ENCODE measurements around the gene CDH4.

DNA sequence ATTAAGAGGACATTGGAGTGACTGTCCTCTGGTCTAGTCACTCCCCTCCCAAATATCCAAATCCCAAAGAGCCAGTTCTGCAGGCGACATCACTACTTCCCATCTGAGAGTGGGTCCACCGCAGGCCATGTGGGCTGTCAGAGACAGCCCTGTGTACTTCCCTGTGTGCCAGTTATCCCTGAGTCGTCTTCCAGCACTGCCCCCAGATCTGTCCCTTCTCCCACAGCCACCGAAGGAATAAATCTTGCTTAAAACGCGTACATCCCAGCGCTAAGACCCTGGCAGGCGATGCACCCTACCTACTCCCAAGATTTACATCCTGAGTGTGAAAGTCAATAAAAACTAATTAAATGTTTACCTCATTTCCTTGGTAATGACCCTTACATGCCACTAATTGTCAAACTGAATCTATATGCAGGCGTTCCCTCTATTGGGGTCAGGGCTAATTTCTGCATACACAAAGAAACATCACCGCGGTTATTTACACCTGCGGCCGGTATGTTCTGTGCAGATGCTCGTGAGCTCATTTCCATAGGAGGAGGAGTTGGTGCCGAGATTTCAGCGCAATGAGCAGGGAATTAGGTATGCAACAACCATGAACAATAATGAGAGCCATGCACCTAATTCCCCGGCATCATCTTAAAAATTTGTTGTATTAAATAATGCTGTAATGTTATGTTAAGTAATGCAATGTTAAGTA lies 31.3 kb upstream of the CDH4 start:
- no peak for TF ChIP-seq SIN3A (IDR thresholded peaks at IDR 0.05; ENCODE audit: borderline replicate concordance, insufficient read depth, low read length)
- no peak for TF ChIP-seq TAF1 (IDR thresholded peaks at IDR 0.05; ENCODE audit: borderline replicate concordance, insufficient read depth, low read length)

Data from PFSK-1 (cell line).